Epithelial cell of esophagus (primary cell): Measurements from ENCODE around the gene LRRD1.
A peak's percentile ranks its signal among the peaks of the same experiment; 100 is the strongest.
"Not testable (repeated sequence)": the region's sequence is repeated elsewhere in the genome, so short reads cannot be mapped to it uniquely, and the experiment has no call there.

ENCODE experiments used
- DNase-seq: peaks from one replicate; pipeline ENCODE4 v3.0.0; 2010; ENCODE audit warnings: low read depth
- H3K4me3 ChIP-seq: 2 replicates; pipeline ENCODE4 v1.5.1; 2011; ENCODE audit warnings: mild to moderate bottlenecking, low read length, control low read depth
- TF ChIP-seq, protein P1 (sequence below): IDR thresholded peaks from 2 replicates; pipeline ENCODE4 v1.5.1; 2011; ENCODE audit warnings: low read depth, mild to moderate bottlenecking, low read length, control low read depth, inconsistent platforms; ENCODE audit not compliant: insufficient read depth; ENCODE audit errors: missing control alignments

LRRD1 gene

GRCh38 chr7:92108821-92109220, 70.1 kb downstream of the LRRD1 start:
- TF ChIP-seq, protein P1, sequence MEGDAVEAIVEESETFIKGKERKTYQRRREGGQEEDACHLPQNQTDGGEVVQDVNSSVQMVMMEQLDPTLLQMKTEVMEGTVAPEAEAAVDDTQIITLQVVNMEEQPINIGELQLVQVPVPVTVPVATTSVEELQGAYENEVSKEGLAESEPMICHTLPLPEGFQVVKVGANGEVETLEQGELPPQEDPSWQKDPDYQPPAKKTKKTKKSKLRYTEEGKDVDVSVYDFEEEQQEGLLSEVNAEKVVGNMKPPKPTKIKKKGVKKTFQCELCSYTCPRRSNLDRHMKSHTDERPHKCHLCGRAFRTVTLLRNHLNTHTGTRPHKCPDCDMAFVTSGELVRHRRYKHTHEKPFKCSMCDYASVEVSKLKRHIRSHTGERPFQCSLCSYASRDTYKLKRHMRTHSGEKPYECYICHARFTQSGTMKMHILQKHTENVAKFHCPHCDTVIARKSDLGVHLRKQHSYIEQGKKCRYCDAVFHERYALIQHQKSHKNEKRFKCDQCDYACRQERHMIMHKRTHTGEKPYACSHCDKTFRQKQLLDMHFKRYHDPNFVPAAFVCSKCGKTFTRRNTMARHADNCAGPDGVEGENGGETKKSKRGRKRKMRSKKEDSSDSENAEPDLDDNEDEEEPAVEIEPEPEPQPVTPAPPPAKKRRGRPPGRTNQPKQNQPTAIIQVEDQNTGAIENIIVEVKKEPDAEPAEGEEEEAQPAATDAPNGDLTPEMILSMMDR = no peak
- no peak overlapping the region for H3K4me3 ChIP-seq
- no peak for DNase-seq

- H3K4me3 ChIP-seq = not testable (repeated sequence)
- DNase-seq = peak; percentile 4
Observed at GRCh38 chr7:92102862-92103261, 76.1 kb downstream of the LRRD1 start.

DNA sequence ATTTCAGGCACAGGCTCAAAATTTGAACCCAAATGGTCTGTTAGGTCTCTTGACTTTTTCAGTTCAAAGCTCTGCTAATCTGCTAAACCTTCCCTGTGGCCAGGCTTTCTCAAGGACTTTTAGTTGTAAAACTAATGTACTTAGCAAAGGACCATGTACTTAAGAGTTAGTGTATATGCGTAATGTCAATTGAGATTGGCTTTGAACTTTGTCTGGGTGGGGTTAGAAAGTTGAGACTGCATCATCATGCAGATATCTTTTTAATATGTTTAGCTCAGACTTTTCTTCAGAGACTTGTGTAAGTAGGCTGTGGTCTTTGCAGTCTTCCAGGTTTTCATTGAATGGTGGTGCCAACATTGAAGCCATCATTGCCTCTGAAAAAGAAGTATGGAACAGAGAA, 78.4 kb downstream of the LRRD1 start:
- no peak overlapping the region for H3K4me3 ChIP-seq
- TF ChIP-seq, protein P1 = no peak
- DNase-seq = no peak

DNA sequence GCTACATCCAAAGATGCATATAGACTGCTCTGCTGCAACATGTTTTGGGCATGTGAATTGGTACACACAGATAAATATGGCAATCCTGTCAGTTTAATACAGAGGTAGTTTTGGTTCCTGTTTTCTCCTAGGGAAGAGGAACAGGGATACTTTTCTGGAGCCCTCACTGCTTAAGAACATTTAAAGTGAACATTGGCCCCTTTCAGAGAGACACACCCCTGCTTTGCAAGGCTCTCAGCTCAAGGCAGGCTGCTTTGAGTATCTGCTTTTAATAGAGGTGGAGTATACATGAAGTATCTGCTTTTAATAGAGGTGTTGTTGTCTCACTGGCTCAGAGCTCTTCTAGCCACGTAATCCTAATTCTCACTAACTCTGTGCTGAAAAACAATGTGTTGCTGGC, 83.6 kb downstream of the LRRD1 start:
- TF ChIP-seq, protein P1 = no peak
- H3K4me3 ChIP-seq = no peak overlapping the region
- no peak for DNase-seq
